Esophagus muscularis mucosa (tissue), 3 donors: ENCODE data around the gene C1QL3.

Source experiments
- POLR2A ChIP-seq: fragments of 450-650 bp; IDR thresholded peaks from one replicate; pipeline ENCODE4 v1.6.1; 2017; ENCODE audit warnings: antibody characterized with exemption, moderate library complexity, mild to moderate bottlenecking, low read depth
- TF ChIP-seq, protein P1 (sequence below), 3 experiments: fragments of 200-600 bp in 2 of 3; fragments of 450-650 bp in 1 of 3; sonication (generic) in 2 of 3; IDR thresholded peaks; one replicate each; pipeline ENCODE4 v1.5.1; 2017 to 2019; ENCODE audit warnings: antibody characterized with exemption in 3 of 3, mild to moderate bottlenecking in 2 of 3, moderate library complexity in 1 of 3

DNA sequence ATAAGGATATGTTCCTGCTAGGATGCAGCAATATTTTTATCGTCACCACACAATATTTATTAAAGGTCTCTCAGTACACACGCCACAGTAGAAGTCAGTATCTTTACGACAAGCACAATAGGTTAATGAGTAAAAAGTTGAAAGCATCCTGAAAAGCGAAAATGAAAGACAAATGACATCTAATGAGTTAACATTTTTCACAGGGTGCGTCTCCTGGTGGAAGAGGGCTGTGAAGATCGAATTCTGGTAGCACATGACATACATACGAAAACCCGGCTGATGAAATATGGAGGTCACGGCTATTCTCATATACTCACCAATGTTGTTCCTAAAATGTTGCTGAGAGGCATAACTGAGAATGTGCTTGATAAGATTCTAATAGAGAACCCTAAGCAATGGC is 10.8 kb downstream of the C1QL3 start:
- TF ChIP-seq, protein P1, sequence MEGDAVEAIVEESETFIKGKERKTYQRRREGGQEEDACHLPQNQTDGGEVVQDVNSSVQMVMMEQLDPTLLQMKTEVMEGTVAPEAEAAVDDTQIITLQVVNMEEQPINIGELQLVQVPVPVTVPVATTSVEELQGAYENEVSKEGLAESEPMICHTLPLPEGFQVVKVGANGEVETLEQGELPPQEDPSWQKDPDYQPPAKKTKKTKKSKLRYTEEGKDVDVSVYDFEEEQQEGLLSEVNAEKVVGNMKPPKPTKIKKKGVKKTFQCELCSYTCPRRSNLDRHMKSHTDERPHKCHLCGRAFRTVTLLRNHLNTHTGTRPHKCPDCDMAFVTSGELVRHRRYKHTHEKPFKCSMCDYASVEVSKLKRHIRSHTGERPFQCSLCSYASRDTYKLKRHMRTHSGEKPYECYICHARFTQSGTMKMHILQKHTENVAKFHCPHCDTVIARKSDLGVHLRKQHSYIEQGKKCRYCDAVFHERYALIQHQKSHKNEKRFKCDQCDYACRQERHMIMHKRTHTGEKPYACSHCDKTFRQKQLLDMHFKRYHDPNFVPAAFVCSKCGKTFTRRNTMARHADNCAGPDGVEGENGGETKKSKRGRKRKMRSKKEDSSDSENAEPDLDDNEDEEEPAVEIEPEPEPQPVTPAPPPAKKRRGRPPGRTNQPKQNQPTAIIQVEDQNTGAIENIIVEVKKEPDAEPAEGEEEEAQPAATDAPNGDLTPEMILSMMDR (IDR thresholded peaks at IDR 0.05) = no peak
- TF ChIP-seq POLR2A = no peak
